Neutrophil (primary cell): ENCODE data around the gene MEIS2.

Experiments
- H3K27ac ChIP-seq: fragments of 200-600 bp; sonication (generic); 2 replicates; pipeline ENCODE4 v1.5.1; 2016; ENCODE audit warnings: mild to moderate bottlenecking, moderate library complexity
- H3K27me3 ChIP-seq: fragments of 200-600 bp; sonication (generic); 2 replicates; pipeline ENCODE4 v1.6.0; 2016; ENCODE audit warnings: mild to moderate bottlenecking
- H3K36me3 ChIP-seq: fragments of 200-600 bp; sonication (generic); 2 replicates; pipeline ENCODE4 v1.5.1; 2017
- H3K4me1 ChIP-seq, 2 experiments: fragments of 200-600 bp in 1 of 2; sonication (generic) in 1 of 2; 1 replicate in 1 of 2; 2 replicates in 1 of 2; pipeline versions ENCODE4 v1.5.1 to v1.6.1; 2013 to 2016; ENCODE audit warnings: low read depth in 1 of 2, low read length in 1 of 2, mild to moderate bottlenecking in 1 of 2, moderate library complexity in 1 of 2; ENCODE audit not compliant: control insufficient read depth in 1 of 2, insufficient read depth in 1 of 2
- H3K4me3 ChIP-seq, 2 experiments: fragments of 200-600 bp in 1 of 2; sonication (generic) in 1 of 2; 1 replicate in 1 of 2; 2 replicates in 1 of 2; pipeline ENCODE4 v1.5.1; 2013 to 2016; ENCODE audit warnings: low read depth in 1 of 2, low read length in 1 of 2, mild to moderate bottlenecking in 1 of 2, moderate library complexity in 1 of 2
- H3K9me3 ChIP-seq: fragments of 200-600 bp; sonication (generic); 2 replicates; pipeline ENCODE4 v1.5.1; 2016
- TF ChIP-seq, protein P1 (sequence below): fragments of 200-600 bp; sonication (generic); IDR thresholded peaks from 2 replicates; pipeline ENCODE4 v1.5.1; 2016; ENCODE audit warnings: antibody characterized with exemption

MEIS2 gene

DNA sequence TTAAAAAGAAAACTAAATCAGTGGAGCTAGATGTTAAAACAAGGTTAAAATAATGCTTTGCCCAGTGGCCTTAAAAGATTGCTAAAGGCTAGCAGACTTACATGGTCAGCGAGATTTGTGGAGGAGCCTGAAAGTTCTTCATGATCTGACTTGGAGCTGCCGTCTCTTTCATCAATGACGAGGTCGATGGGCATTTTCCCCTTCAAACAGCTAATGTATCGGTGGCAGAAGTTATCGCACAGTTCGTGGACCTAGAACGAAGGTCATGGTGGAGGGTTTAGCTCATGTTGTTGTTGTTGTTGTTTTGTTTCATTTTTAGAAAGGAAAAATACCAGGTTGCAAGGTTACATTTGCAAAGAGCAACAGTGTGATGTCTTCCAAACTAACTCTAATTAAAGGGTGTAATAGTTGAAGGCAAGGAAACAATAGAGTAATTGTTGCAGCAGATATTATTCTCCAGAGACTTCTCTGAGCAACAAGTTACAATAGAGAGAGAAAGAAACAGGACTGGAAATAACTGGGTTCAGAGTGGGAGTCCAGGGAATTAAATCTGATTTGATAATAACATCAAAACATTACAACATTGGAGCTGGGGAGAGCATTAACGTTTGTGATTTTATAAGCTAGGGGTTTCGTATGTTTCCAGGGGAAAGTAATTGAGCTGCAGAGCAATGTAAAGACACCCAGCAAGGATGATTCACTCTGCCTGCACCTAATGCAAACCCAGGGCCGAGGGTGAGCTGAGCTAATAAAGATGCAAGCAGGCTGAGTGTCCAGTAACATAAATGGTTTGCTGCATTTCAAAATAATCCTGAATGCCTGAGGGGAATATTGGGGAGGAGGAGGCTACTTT lies 6.6 kb downstream of the MEIS2 start:
- Histone ChIP-seq H3K36me3 (no peaks in the 10 kb centered on the region), H3K4me1 (peaks cover 3% of the 10 kb centered on the region in 2 experiments), H3K9me3 (no peaks in the 10 kb centered on the region), H3K4me3 (no peak overlapping the region), H3K27me3 (peaks cover 97% of the 10 kb centered on the region), H3K27ac (no peak overlapping the region)
- TF ChIP-seq, protein P1, sequence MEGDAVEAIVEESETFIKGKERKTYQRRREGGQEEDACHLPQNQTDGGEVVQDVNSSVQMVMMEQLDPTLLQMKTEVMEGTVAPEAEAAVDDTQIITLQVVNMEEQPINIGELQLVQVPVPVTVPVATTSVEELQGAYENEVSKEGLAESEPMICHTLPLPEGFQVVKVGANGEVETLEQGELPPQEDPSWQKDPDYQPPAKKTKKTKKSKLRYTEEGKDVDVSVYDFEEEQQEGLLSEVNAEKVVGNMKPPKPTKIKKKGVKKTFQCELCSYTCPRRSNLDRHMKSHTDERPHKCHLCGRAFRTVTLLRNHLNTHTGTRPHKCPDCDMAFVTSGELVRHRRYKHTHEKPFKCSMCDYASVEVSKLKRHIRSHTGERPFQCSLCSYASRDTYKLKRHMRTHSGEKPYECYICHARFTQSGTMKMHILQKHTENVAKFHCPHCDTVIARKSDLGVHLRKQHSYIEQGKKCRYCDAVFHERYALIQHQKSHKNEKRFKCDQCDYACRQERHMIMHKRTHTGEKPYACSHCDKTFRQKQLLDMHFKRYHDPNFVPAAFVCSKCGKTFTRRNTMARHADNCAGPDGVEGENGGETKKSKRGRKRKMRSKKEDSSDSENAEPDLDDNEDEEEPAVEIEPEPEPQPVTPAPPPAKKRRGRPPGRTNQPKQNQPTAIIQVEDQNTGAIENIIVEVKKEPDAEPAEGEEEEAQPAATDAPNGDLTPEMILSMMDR: no peak

DNA sequence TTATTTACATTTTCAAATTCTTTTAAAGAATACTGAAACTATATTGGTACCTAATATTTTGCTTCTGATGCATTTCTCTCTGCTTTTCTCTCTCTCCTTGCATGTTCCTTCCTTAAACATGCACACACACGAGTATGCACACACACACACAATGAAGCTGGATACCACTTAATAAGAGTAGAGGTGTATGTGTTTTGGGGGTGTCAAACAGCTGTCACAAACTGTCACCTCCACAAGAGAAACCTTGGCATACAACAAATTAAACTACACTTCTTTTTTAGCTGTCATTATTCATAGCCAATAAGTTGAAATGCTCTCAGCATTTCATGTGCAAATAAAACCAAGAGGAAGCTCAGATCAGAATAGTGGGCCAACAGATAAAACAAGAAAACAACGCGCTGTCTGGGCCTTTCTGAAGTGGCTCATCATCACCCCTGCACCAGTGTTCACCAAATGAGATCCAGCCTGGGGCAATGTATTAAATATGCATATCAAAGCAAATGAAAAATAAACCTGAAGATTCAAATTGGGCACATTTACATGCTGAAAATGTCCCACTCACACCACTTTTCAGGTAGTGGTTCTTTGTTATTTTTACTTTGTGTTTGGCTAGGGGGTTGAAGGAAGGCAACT lies 9.7 kb downstream of the MEIS2 start:
- no peaks in the 10 kb centered on the region for H3K4me1 ChIP-seq
- TF ChIP-seq, protein P1: no peak
- no peak overlapping the region for H3K4me3 ChIP-seq
- no peaks in the 10 kb centered on the region for H3K9me3 ChIP-seq
- no peak overlapping the region for H3K27ac ChIP-seq
- peaks cover 81% of the 10 kb centered on the region for H3K27me3 ChIP-seq
- H3K36me3 ChIP-seq: no peaks in the 10 kb centered on the region

DNA sequence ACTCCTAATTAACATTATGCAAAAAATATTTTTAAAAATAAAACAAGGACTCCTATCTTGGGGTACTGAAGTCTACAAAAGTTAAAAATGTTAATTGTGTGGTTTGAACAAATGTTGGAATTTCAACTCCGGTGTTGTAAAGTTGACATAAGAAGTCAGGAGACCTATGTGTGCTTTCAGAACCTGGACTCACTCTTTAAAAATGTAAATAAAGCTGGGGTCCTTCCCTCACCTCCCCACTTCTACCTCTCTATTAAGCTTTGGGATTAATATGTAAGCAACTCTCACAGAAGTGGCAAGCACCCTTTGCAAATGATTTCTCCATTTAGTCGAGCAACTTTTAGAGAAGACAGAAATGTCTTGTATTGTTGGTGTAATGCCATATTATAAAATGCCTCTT lies 11.9 kb downstream of the MEIS2 start:
- Histone ChIP-seq H3K9me3 (no peaks in the 10 kb centered on the region), H3K4me1 (no peaks in the 10 kb centered on the region), H3K27me3 (peaks cover 65% of the 10 kb centered on the region), H3K4me3 (no peak overlapping the region), H3K36me3 (no peaks in the 10 kb centered on the region), H3K27ac (no peak overlapping the region)
- TF ChIP-seq, protein P1: no peak

DNA sequence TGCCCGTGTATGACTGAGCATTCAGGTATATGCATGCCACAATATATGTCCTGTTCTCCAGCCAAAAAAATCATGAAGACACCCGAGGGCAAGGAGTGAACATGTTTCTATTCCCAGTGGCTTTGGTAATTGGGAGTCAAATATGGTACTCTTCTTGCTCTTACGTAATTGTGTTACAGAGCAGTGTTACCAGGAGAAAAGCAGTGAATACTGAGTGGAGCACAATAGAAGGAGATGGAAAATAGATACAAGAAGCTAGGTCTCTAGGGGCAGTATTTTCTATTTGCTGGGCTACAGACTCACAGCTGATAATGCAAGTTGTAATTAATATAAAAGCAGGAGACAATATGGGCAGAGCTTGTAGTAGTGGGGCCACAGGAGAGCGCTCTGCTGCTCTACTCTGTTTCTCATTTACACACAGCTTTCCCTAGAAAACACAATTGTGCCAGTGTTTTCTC lies 13.2 kb downstream of the MEIS2 start:
- Histone ChIP-seq H3K36me3 (no peaks in the 10 kb centered on the region), H3K4me3 (no peak overlapping the region), H3K27ac (no peak overlapping the region), H3K27me3 (peaks cover 52% of the 10 kb centered on the region), H3K4me1 (no peaks in the 10 kb centered on the region), H3K9me3 (no peaks in the 10 kb centered on the region)
- TF ChIP-seq, protein P1: no peak

DNA sequence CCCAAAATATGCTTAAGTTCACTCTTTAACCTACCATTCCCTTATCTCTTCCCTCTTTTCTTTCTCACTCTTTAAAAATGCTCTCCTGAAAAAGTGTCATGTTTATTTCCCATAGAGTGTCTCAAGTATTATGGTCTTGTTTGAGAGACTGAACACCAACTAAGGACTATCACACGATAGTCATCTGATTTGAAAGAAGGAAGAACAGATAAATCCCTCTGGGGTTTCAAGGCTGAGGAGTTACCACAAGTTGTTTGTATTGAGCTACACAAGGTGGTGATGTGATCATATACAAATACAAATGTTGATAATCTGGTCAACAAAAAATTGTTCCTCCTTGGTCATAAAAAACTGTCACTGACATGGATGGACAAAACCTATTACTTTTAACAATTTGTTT lies 13.8 kb downstream of the MEIS2 start:
- peaks cover 46% of the 10 kb centered on the region for H3K27me3 ChIP-seq
- no peak overlapping the region for H3K4me3 ChIP-seq
- H3K9me3 ChIP-seq: no peaks in the 10 kb centered on the region
- TF ChIP-seq, protein P1: no peak
- no peak overlapping the region for H3K27ac ChIP-seq
- H3K36me3 ChIP-seq: no peaks in the 10 kb centered on the region
- H3K4me1 ChIP-seq: no peaks in the 10 kb centered on the region
